HepG2 (cell line): ENCODE measurements around the gene TYMP.

Experiments used
- CAMTA2 ChIP-seq: sonication (generic); formaldehyde crosslinking; IDR thresholded peaks from 2 replicates; pipeline ENCODE4 v1.4.0; 2020; ENCODE audit warnings: mild to moderate bottlenecking, missing genetic modification reagents, borderline replicate concordance
- CTCF ChIP-seq: sonication (generic); formaldehyde crosslinking; IDR thresholded peaks from 2 replicates; pipeline ENCODE4 v1.5.0; 2020; ENCODE audit warnings: mild to moderate bottlenecking, missing genetic modification reagents, moderate library complexity
- EZH2 ChIP-seq: conservative IDR thresholded peaks from 2 replicates; pipeline ENCODE4 v1.6.1; 2012; ENCODE audit warnings: mild to moderate bottlenecking, low read depth, low read length, moderate library complexity

GRCh38 chr22:50574383-50574755 lies 44.6 kb upstream of the TYMP start:
- TF ChIP-seq CAMTA2 (CRISPR knock-in tag), result no peak
- TF ChIP-seq EZH2, result no peak
- TF ChIP-seq CTCF (CRISPR knock-in tag), result no peak
